Liver (tissue), 9 donors: ENCODE results near the gene SHC1. TPM values are rescaled to one million over a fixed set of nuclear protein-coding genes. Genes with fewer than 3 reads are reported as not detected.

Experiments
- DNase-seq: peaks from one replicate; pipeline ENCODE4 v3.0.0-alpha.2; 2017; ENCODE audit warnings: low spot score
- H3K27ac ChIP-seq, 2 donors: one replicate each; pipeline ENCODE4 v1.7.0; 2013; ENCODE audit warnings: inconsistent platforms in 2 of 2, low read length in 2 of 2, control low read depth in 1 of 2, low read depth in 1 of 2, mild to moderate bottlenecking in 1 of 2
- H3K27me3 ChIP-seq, 4 donors: one replicate each; pipeline versions ENCODE4 v1.6.1 to v1.7.0; 2013; ENCODE audit warnings: low read length in 3 of 4, inconsistent platforms in 1 of 4, mild to moderate bottlenecking in 1 of 4, moderate library complexity in 1 of 4; ENCODE audit not compliant: control insufficient read depth in 4 of 4, insufficient read depth in 4 of 4
- H3K36me3 ChIP-seq, 4 donors: one replicate each; pipeline versions ENCODE4 v1.6.1 to v1.7.0; 2013; ENCODE audit warnings: low read length in 3 of 4, mild to moderate bottlenecking in 3 of 4, low read depth in 1 of 4, moderate library complexity in 1 of 4; ENCODE audit not compliant: control insufficient read depth in 4 of 4, insufficient read depth in 3 of 4
- H3K4me1 ChIP-seq, 4 donors: one replicate each; pipeline versions ENCODE4 v1.6.1 to v1.7.0; 2013; ENCODE audit warnings: low read length in 3 of 4, mild to moderate bottlenecking in 3 of 4, moderate library complexity in 1 of 4; ENCODE audit not compliant: control insufficient read depth in 4 of 4, insufficient read depth in 4 of 4
- H3K4me3 ChIP-seq, 3 donors: one replicate each; pipeline versions ENCODE4 v1.6.1 to v1.7.0; 2013; ENCODE audit warnings: low read length in 3 of 3, control low read depth in 1 of 3, low read depth in 1 of 3, mild to moderate bottlenecking in 1 of 3
- H3K9ac ChIP-seq, 2 donors: one replicate each; pipeline ENCODE4 v1.7.0; 2013; ENCODE audit warnings: low read length in 2 of 2, mild to moderate bottlenecking in 2 of 2, moderate library complexity in 2 of 2, control low read depth in 1 of 2, low read depth in 1 of 2
- H3K9me3 ChIP-seq, 4 donors: one replicate each; pipeline versions ENCODE4 v1.6.1 to v1.7.0; 2013; ENCODE audit warnings: low read length in 3 of 4; ENCODE audit not compliant: control insufficient read depth in 4 of 4
- EGR1 ChIP-seq, 2 donors: IDR thresholded peaks; 2 replicates each; pipeline ENCODE4 v1.6.1; 2016 to 2018; ENCODE audit warnings: antibody characterized with exemption in 2 of 2, low read depth in 2 of 2
- FOXA1 ChIP-seq: IDR thresholded peaks from 2 replicates; pipeline ENCODE4 v1.6.1; 2016; ENCODE audit warnings: antibody characterized with exemption
- GABPA ChIP-seq, 2 donors: IDR thresholded peaks in 1 of 2; conservative IDR thresholded peaks in 1 of 2; 2 replicates each; pipeline ENCODE4 v1.6.1; 2016; ENCODE audit warnings: antibody characterized with exemption in 2 of 2, mild to moderate bottlenecking in 1 of 2, moderate library complexity in 1 of 2
- HNF4A ChIP-seq, 2 donors: conservative IDR thresholded peaks; 2 replicates each; pipeline ENCODE4 v1.6.1; 2016; ENCODE audit warnings: antibody characterized with exemption in 2 of 2, mild to moderate bottlenecking in 2 of 2
- HNF4G ChIP-seq: IDR thresholded peaks from 2 replicates; pipeline ENCODE4 v1.6.1; 2016; ENCODE audit warnings: antibody characterized with exemption
- JUND ChIP-seq, 2 donors: IDR thresholded peaks; 2 replicates each; pipeline ENCODE4 v1.6.1; 2016; ENCODE audit warnings: antibody characterized with exemption in 2 of 2
- NR2F2 ChIP-seq: IDR thresholded peaks from 2 replicates; pipeline ENCODE4 v1.6.1; 2016; ENCODE audit warnings: antibody characterized with exemption
- RAD21 ChIP-seq, 2 donors: IDR thresholded peaks; 2 replicates each; pipeline ENCODE4 v1.6.1; 2016; ENCODE audit warnings: antibody characterized with exemption in 2 of 2, mild to moderate bottlenecking in 2 of 2
- RXRA ChIP-seq, 2 donors: IDR thresholded peaks; 2 replicates each; pipeline ENCODE4 v1.6.1; 2017 to 2018; ENCODE audit warnings: antibody characterized with exemption in 2 of 2, mild to moderate bottlenecking in 1 of 2
- TAF1 ChIP-seq: conservative IDR thresholded peaks from 2 replicates; pipeline ENCODE4 v1.6.1; 2016; ENCODE audit warnings: antibody characterized with exemption, mild to moderate bottlenecking
- YY1 ChIP-seq: IDR thresholded peaks from 2 replicates; pipeline ENCODE4 v1.6.1; 2016; ENCODE audit warnings: antibody characterized with exemption, mild to moderate bottlenecking
- WGBS: extraction: QIAGEN DNeasy Blood & Tissue Kit; methylation state at CpG from one replicate; pipeline ENCODE4 v1.1.7; 2013; 5-methylcytosine and 5-hydroxymethylcytosine counted together
- polyA plus RNA-seq, 2 donors: library from polyadenylated mRNA; stranded (reverse) in 1 of 2; unstranded in 1 of 2; fragments of 200-250 nt in 1 of 2; fragments of >200 nt in 1 of 2; fragmentation: Nextera tagmentation in 1 of 2; extraction: Ambion mirVana in 1 of 2; gene quantifications; one replicate each; pipeline versions ENCODE4 v1.2.1 to v1.2.3, GENCODE V29; 2013 to 2015
- total RNA-seq, 2 donors: library from RNA; depleted of rRNA; stranded (reverse); fragments of >200 nt; gene quantifications; one replicate each; pipeline ENCODE4 v1.2.3, GENCODE V29; 2014
- TF ChIP-seq, protein P1 (sequence below): IDR thresholded peaks from 2 replicates; pipeline ENCODE4 v1.6.1; 2016; ENCODE audit warnings: antibody characterized with exemption
- TF ChIP-seq, protein P2 (sequence below): IDR thresholded peaks from 2 replicates; pipeline ENCODE4 v1.6.1; 2016; ENCODE audit warnings: antibody characterized with exemption, mild to moderate bottlenecking
- TF ChIP-seq, protein P3 (sequence below): fragments of 150-350 bp; IDR thresholded peaks from 2 replicates; pipeline ENCODE4 v1.5.1; 2017; ENCODE audit warnings: improper control_type of control experiment, low read depth, low read length; ENCODE audit not compliant: missing input control
- TF ChIP-seq, protein P4 (sequence below): IDR thresholded peaks from 2 replicates; pipeline ENCODE4 v1.6.1; 2016; ENCODE audit warnings: antibody characterized with exemption
- donor health status: healthy.
- donor health status: healthy.
- donor health status: healthy.
- donor health status: healthy.
- donor health status: healthy.

The SHC1 gene
- total and polyA plus RNA-seq, 4 donors: 27.2 to 65.5 (median 58.0) TPM

DNA sequence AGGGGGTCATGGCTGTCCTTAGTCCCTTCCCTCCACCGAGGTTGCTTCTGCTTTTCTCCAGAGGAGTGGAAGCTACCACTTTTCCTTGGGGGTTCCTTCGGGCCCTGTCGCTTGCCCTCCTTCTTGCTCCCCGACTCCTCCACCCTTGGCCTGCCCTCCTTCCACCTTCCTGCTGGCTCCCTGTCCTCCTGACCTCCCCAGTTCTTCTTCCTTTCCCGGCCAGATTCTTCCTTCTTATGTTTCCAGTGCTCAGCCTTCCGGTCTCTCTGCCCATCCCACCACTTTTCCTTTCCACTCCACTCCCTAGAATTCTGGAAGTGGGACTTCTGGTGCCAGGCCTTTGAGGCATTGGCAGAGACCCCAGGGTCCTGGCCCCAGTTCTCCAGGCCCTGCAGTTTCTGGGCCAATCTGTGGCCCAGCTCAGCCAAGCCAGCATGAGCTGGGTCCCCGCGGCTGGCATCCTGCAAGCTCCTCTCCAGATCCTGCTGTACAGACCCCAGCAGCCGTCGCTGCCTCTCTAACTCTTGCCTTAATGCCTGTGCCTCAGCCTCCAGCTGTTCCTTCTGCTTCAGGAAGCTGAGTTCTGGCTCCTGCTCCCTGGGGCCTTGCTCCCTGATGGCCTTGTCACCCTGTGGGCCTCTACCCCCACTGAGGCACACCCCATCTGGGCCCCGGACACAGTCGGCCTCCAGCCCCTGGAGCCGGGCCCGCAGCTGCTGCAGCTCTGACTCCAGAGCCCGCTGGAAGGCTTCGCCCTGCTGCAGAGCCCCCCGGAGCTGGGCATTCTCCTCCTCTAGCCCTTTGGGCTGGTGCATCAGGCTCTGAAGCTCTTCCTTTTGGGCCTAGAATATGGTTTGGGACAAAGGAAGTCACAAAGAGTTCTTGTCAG lies 24.3 kb downstream of the SHC1 start:
- Histone ChIP-seq H3K4me1 (peaks cover 6 to 40% (median 22%) of the 10 kb centered on the region in 4 donors), H3K27ac (no peak overlapping the region), H3K9ac (no peak overlapping the region), H3K4me3 (no peak overlapping the region), H3K27me3 (no peaks in the 10 kb centered on the region), H3K9me3 (no peaks in the 10 kb centered on the region), H3K36me3 (peaks cover 0 to 22% (median 3%) of the 10 kb centered on the region in 4 donors)
- WGBS: 86% methylated on average over 17 of the region's 17 CpGs
- TF ChIP-seq JUND (IDR thresholded peaks at IDR 0.05) (no peak), EGR1 (IDR thresholded peaks at IDR 0.05; ENCODE audit: low read depth in 2 of 2) (no peak), FOXA1 (no peak), HNF4G (no peak)
- DNase-seq: no peak

DNA sequence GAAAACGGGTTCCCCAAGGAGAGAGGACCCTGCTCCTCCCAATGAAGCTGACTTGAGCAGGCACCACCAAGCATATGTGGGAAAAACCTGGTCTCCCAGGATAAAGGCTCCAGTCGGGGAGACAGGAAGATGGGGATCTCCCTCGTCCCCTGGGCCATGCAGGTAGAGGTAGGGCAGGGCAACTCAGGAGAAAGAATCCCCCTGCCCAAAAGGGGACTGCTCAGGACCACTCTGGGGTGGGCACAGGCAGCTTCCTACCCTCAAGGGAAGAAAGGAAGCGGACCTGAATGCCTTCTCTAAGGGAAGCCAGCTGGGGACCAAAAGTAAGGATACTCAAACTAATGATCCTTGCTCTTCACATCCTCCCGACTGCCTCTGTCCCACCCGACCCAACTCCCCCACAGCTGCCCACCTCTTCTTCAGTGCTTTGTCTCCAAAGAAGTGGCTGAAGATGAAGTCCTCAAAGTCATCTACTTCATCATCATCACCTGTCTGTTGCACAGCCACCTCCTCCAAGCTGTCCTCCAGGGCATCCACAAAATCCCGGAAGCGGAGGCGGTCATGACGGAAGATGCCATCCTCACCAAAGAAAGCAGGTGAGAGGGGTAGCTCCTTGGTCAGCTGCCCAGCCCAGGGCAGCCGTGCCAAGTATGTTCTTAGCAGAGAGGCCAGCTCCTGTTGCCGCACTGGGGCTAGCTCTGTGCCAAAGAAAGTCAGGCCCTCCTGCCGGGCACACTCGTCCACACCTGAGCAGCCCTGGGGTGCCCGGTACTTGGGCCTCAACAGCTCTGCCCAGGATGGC lies 25.2 kb downstream of the SHC1 start:
- Histone ChIP-seq H3K4me3 (no peak overlapping the region), H3K36me3 (peaks cover 0 to 14% (median 1%) of the 10 kb centered on the region in 4 donors), H3K4me1 (peaks cover 6 to 42% (median 22%) of the 10 kb centered on the region in 4 donors), H3K9me3 (no peaks in the 10 kb centered on the region), H3K9ac (no peak overlapping the region), H3K27ac (peak overlapping the region; percentile 60 to 73), H3K27me3 (no peaks in the 10 kb centered on the region)
- DNase-seq: no peak
- WGBS: 75% methylated on average over 15 of the region's 15 CpGs
- TF ChIP-seq GABPA (IDR thresholded peaks at IDR 0.05 in 1 of 2, conservative IDR thresholded peaks at IDR 0.05 in 1 of 2) (peak in 1 of 2 donors; percentile 3), HNF4G (no peak)

DNA sequence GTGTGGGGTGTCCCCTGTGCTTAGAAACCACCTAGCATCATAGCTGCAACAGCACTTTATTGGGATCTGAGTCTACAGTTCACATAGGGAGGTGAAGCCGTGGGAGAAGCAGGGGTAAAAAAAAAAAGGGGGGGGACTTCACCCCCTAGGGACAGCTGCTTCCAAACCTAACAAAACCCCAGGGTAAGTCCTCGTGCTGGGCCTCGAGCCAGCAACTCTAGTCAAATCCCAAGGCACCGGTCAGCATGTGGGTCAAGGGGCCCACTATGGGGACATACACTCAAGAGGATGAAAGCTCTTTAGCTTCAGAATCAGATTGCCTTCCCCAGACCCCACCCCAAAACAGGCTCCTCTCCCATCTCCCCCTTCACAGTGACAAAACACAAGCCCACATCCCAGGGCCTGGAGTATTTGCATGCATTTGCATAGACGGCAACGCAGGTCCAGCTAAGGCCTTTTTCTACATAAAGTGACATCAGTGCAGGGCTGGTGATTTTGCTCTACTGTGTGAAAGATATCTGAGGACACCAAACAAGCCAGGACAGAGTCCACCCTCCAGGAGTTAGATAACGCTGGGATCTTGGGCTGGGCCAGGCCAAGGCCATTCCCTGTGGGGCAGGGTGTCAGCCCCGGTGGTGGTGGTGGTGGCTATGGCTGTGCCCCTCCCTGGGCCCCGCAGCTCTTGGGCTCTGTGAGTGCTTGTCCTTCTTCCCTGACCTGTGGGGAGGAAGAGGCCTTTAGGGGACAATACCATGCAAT lies 26.0 kb downstream of the SHC1 start:
- Histone ChIP-seq H3K4me1 (peaks cover 6 to 46% (median 22%) of the 10 kb centered on the region in 4 donors), H3K4me3 (no peak overlapping the region), H3K36me3 (peaks cover 0 to 13% (median 1%) of the 10 kb centered on the region in 4 donors), H3K27ac (peak overlapping the region; percentile 60 to 73), H3K9ac (peak overlapping the region; percentile 51 to 78), H3K27me3 (no peaks in the 10 kb centered on the region), H3K9me3 (no peaks in the 10 kb centered on the region)
- WGBS: 27% methylated on average over 9 of the region's 9 CpGs
- peak; percentile 59 for DNase-seq
- TF ChIP-seq, protein P1, sequence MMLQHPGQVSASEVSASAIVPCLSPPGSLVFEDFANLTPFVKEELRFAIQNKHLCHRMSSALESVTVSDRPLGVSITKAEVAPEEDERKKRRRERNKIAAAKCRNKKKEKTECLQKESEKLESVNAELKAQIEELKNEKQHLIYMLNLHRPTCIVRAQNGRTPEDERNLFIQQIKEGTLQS: no peak
- peak; percentile 75 to 80 for TF ChIP-seq RXRA (IDR thresholded peaks at IDR 0.05)
- peak in 1 of 2 donors; percentile 58 for TF ChIP-seq RAD21 (IDR thresholded peaks at IDR 0.05)
- TF ChIP-seq YY1: no peak
- TF ChIP-seq, protein P2, sequence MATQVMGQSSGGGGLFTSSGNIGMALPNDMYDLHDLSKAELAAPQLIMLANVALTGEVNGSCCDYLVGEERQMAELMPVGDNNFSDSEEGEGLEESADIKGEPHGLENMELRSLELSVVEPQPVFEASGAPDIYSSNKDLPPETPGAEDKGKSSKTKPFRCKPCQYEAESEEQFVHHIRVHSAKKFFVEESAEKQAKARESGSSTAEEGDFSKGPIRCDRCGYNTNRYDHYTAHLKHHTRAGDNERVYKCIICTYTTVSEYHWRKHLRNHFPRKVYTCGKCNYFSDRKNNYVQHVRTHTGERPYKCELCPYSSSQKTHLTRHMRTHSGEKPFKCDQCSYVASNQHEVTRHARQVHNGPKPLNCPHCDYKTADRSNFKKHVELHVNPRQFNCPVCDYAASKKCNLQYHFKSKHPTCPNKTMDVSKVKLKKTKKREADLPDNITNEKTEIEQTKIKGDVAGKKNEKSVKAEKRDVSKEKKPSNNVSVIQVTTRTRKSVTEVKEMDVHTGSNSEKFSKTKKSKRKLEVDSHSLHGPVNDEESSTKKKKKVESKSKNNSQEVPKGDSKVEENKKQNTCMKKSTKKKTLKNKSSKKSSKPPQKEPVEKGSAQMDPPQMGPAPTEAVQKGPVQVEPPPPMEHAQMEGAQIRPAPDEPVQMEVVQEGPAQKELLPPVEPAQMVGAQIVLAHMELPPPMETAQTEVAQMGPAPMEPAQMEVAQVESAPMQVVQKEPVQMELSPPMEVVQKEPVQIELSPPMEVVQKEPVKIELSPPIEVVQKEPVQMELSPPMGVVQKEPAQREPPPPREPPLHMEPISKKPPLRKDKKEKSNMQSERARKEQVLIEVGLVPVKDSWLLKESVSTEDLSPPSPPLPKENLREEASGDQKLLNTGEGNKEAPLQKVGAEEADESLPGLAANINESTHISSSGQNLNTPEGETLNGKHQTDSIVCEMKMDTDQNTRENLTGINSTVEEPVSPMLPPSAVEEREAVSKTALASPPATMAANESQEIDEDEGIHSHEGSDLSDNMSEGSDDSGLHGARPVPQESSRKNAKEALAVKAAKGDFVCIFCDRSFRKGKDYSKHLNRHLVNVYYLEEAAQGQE: peak; percentile 47
- peak in 1 of 2 donors; percentile 31 for TF ChIP-seq JUND (IDR thresholded peaks at IDR 0.05)
- no peak for TF ChIP-seq FOXA1
- TF ChIP-seq HNF4G: peak; percentile 53
- TF ChIP-seq, protein P3, sequence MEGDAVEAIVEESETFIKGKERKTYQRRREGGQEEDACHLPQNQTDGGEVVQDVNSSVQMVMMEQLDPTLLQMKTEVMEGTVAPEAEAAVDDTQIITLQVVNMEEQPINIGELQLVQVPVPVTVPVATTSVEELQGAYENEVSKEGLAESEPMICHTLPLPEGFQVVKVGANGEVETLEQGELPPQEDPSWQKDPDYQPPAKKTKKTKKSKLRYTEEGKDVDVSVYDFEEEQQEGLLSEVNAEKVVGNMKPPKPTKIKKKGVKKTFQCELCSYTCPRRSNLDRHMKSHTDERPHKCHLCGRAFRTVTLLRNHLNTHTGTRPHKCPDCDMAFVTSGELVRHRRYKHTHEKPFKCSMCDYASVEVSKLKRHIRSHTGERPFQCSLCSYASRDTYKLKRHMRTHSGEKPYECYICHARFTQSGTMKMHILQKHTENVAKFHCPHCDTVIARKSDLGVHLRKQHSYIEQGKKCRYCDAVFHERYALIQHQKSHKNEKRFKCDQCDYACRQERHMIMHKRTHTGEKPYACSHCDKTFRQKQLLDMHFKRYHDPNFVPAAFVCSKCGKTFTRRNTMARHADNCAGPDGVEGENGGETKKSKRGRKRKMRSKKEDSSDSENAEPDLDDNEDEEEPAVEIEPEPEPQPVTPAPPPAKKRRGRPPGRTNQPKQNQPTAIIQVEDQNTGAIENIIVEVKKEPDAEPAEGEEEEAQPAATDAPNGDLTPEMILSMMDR: no peak
- TF ChIP-seq, protein P4, sequence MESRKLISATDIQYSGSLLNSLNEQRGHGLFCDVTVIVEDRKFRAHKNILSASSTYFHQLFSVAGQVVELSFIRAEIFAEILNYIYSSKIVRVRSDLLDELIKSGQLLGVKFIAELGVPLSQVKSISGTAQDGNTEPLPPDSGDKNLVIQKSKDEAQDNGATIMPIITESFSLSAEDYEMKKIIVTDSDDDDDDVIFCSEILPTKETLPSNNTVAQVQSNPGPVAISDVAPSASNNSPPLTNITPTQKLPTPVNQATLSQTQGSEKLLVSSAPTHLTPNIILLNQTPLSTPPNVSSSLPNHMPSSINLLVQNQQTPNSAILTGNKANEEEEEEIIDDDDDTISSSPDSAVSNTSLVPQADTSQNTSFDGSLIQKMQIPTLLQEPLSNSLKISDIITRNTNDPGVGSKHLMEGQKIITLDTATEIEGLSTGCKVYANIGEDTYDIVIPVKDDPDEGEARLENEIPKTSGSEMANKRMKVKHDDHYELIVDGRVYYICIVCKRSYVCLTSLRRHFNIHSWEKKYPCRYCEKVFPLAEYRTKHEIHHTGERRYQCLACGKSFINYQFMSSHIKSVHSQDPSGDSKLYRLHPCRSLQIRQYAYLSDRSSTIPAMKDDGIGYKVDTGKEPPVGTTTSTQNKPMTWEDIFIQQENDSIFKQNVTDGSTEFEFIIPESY: no peak
- TF ChIP-seq NR2F2: no peak
- TF ChIP-seq EGR1 (IDR thresholded peaks at IDR 0.05; ENCODE audit: low read depth in 2 of 2): no peak
- peak in 1 of 2 donors; percentile 45 for TF ChIP-seq GABPA (IDR thresholded peaks at IDR 0.05 in 1 of 2, conservative IDR thresholded peaks at IDR 0.05 in 1 of 2)
- TF ChIP-seq TAF1: no peak
- TF ChIP-seq HNF4A (conservative IDR thresholded peaks at IDR 0.05): peak; percentile 82 to 87
